Lower lobe of right lung (tissue), 2 donors: ENCODE data around the gene SERPIND1. TPM values are rescaled to one million over a fixed set of nuclear protein-coding genes. Genes with fewer than 3 reads are reported as not detected.

ENCODE experiments used
- ATAC-seq, 2 donors: fragments of 200-7000 bp; cut with Tn5 transposase; one replicate each; pipeline ENCODE4 v1.9.1; 2020 to 2022; ENCODE audit warnings: mild to moderate bottlenecking in 2 of 2, moderate library complexity in 2 of 2
- DNase-seq: peaks from one replicate; pipeline ENCODE4 v3.0.0-alpha.2; 2020
- H3K27ac ChIP-seq: fragments of 200-600 bp; one replicate; pipeline ENCODE4 v1.8.0; 2022
- H3K27me3 ChIP-seq: fragments of 200-600 bp; one replicate; pipeline ENCODE4 v1.8.0; 2022; ENCODE audit warnings: low read depth
- H3K36me3 ChIP-seq: fragments of 200-600 bp; one replicate; pipeline ENCODE4 v1.8.0; 2022; ENCODE audit warnings: mild to moderate bottlenecking
- H3K4me1 ChIP-seq: fragments of 200-600 bp; one replicate; pipeline ENCODE4 v1.8.0; 2022
- H3K4me3 ChIP-seq: fragments of 200-600 bp; one replicate; pipeline ENCODE4 v1.8.0; 2022; ENCODE audit warnings: mild to moderate bottlenecking
- H3K9me3 ChIP-seq: fragments of 200-600 bp; one replicate; pipeline ENCODE4 v1.8.0; 2022
- intact Hi-C: fragments of 100-400 bp; cut with DNase I; formaldehyde crosslinking; loops from one replicate; pipeline ENCODE4 v1.11.0; 2022
- total RNA-seq: library from RNA; stranded (reverse); fragmentation: NEBNext Ultra II Directional; extraction: Animal tissue kit (Norgen Biotek cat#: 25700); gene quantifications from one replicate; pipeline ENCODE4 v1.2.1, GENCODE V29; 2021
- TF ChIP-seq, protein P1 (sequence below): fragments of 200-600 bp; IDR thresholded peaks from one replicate; pipeline ENCODE4 v1.8.0; 2022; ENCODE audit warnings: antibody characterized with exemption, mild to moderate bottlenecking
- donor health status: DM: no; HTN: yes; CAD: no; lungs with severe emphysema.

The SERPIND1 gene
- total RNA-seq, 1 donor from 2014 or later, result 0.24 TPM

DNA sequence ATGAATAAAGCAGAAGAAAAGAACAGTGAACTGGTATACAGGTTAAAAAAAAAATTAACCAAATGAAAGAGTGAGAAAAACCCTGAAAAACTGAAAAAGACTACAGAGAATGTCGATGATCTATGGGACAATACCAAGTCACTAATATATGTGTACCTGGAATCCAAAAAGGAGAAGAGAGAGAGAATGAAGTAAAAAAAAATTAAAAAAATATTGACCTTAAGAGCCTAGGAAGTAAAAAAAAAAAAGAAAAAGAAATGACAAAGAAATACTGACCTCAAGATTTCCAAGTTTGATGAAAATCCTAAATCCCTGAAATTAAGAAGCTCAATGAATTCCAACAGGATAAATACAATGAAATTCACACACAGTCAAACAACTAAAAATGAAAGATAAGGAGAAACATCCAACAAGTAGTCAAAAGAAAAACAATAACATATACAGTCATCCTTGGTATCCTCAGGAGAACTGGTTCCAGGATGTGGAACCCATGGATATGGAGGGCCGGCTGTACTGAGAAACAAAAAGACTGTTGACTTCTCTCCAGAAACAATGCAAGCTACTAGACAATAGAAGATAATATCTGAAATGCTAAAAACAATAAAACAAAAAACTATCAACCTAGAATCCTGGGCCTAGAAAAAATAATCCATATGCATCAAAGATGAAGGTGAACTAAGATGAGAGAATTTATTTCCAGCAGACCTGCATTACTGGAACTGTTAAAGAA lies 33.5 kb upstream of the SERPIND1 start:
- intact Hi-C loops, result no loop called here
- DNase-seq, result no peak
- ATAC-seq, result no peak
- Histone ChIP-seq H3K27me3 (no peaks in the 10 kb centered on the region), H3K27ac (no peak overlapping the region), H3K4me1 (peaks cover 5% of the 10 kb centered on the region), H3K9me3 (no peaks in the 10 kb centered on the region), H3K36me3 (peaks cover 58% of the 10 kb centered on the region), H3K4me3 (no peak overlapping the region)
- TF ChIP-seq, protein P1, sequence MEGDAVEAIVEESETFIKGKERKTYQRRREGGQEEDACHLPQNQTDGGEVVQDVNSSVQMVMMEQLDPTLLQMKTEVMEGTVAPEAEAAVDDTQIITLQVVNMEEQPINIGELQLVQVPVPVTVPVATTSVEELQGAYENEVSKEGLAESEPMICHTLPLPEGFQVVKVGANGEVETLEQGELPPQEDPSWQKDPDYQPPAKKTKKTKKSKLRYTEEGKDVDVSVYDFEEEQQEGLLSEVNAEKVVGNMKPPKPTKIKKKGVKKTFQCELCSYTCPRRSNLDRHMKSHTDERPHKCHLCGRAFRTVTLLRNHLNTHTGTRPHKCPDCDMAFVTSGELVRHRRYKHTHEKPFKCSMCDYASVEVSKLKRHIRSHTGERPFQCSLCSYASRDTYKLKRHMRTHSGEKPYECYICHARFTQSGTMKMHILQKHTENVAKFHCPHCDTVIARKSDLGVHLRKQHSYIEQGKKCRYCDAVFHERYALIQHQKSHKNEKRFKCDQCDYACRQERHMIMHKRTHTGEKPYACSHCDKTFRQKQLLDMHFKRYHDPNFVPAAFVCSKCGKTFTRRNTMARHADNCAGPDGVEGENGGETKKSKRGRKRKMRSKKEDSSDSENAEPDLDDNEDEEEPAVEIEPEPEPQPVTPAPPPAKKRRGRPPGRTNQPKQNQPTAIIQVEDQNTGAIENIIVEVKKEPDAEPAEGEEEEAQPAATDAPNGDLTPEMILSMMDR, result no peak

DNA sequence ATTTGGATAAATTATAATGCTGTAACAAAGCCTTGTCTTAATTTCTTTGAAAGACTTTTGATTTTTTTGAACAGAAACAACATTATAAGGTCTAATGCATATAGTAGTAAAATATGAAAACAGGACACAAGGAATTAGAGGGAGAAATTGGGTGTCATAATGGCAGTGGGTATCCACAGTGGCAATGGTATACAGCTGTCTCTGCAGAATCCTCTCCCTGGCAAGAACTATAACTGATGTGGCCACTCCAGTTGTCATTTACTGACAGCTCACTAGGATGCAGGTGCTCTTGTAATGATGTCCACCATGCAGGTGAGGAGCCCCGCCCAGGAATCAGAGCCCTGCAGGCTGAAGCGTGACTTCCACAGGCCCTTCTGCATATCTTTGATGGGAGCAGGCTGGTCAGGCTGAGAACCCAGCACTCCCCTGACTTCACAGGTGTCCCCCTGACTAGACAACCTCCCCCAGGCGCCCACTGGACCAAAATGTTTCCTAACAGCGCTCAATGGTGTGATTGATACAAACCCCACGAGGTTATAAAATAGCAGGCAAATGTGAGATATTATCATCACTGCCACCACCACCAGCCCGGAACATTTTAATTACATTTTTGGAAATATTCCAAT lies 32.8 kb upstream of the SERPIND1 start:
- Histone ChIP-seq H3K9me3 (no peaks in the 10 kb centered on the region), H3K4me1 (peaks cover 5% of the 10 kb centered on the region), H3K4me3 (no peak overlapping the region), H3K36me3 (peaks cover 65% of the 10 kb centered on the region), H3K27me3 (no peaks in the 10 kb centered on the region), H3K27ac (no peak overlapping the region)
- intact Hi-C loops, result no loop called here
- TF ChIP-seq, protein P1, result no peak
- DNase-seq (no peak), ATAC-seq (no peak)

DNA sequence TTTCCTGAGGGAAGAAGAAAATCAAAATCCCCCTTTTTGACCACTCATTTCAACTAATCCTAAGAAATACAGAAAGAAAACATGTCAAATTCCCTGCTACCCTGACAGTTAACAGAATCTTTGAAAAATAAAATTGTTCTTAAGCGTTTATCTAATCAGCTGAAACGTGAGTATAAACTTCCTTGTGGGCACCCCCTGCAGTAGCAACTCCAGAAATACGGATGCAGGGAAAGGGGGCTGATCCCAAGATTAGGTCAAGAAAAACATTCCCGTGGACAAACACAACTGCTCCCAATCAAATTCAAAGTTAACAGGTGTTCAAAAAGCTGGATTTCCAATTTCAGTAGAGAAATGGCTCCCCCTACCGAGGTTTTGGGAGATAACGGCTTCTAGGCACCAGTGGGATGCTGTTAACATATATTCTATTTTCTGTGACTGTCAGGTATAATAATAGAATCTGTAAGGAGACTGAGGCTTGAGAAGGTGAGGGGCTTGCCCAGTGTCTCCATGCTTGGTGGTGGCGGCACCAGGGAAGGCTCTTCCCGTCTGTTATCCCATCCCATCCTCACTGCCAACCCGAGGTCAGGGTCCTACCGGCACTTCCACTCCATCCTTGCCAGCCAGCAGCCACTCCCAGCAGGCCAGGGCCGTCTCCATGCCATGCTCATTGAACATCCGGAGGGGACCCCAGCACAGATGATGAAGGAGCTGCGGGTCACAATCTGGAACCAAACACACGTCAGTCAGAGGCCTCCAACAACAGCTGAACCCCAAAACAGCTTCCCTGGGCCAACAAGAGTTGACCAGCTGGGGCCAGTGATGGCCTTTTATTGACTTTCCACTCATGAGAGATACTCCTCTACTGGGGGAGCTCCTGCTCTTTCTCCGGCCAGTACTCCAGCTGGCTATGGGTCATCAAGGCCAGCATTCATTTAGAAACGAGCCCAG lies 32.0 kb upstream of the SERPIND1 start:
- H3K4me3 ChIP-seq, result no peak overlapping the region
- DNase-seq, result no peak
- no peaks in the 10 kb centered on the region for H3K27me3 ChIP-seq
- peaks cover 73% of the 10 kb centered on the region for H3K36me3 ChIP-seq
- intact Hi-C loops, result no loop called here
- H3K4me1 ChIP-seq, result peaks cover 5% of the 10 kb centered on the region
- no peak overlapping the region for H3K27ac ChIP-seq
- ATAC-seq, result no peak
- no peaks in the 10 kb centered on the region for H3K9me3 ChIP-seq
- TF ChIP-seq, protein P1, result peak; percentile 53

DNA sequence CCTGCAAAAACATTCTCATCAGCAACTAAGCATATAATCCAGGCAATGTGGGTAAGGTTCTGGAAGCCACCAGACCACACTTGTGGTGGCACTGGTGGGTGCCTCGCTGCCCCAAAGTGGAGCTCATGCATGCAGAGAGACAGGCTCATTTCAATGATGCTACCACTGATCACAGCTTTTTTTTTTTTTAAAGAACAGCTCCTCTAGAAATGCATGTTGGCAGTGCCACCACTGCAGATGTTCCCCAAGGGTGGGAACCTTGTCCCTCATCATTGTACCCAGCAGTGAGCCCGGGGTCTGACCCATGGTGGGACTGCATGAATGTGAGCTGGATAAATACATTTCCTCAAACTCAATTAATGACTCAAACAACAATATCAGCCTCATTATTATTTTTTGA lies 31.1 kb upstream of the SERPIND1 start:
- Histone ChIP-seq H3K27me3 (no peaks in the 10 kb centered on the region), H3K9me3 (no peaks in the 10 kb centered on the region), H3K4me3 (no peak overlapping the region), H3K36me3 (peaks cover 82% of the 10 kb centered on the region), H3K27ac (no peak overlapping the region), H3K4me1 (peaks cover 6% of the 10 kb centered on the region)
- intact Hi-C loops, result no loop called here
- ATAC-seq (no peak), DNase-seq (no peak)
- TF ChIP-seq, protein P1, result no peak

DNA sequence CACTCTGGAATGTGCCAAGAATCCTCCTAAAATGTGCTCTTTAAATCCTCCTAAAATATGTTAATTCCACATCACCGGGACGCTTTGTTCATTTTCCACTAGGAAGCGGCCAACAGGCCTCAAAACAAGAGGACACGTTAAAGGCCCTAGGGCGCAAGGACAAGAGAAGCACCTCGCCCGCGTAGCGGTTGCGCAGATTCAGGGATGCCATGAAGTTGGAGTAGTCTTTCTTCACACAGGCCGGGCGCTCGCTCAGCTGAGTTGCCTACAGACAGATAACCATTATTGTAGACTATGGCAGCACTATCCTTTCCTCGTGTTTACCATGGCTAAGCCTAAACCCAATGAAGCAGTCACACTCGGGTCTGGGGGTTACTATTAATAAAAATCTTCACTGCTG lies 29.5 kb upstream of the SERPIND1 start:
- Histone ChIP-seq H3K36me3 (peaks cover 89% of the 10 kb centered on the region), H3K27me3 (no peaks in the 10 kb centered on the region), H3K4me3 (no peak overlapping the region), H3K4me1 (peaks cover 12% of the 10 kb centered on the region), H3K9me3 (no peaks in the 10 kb centered on the region), H3K27ac (no peak overlapping the region)
- intact Hi-C loops, result no loop called here
- ATAC-seq, result no peak
- TF ChIP-seq, protein P1, result no peak
- DNase-seq, result no peak
